Inflammatory macrophage treated with lipopolysaccharide for 1 hour (primary cell): ENCODE results near the gene TCF3.
"Not testable (repeated sequence)": the region's sequence is repeated elsewhere in the genome, so short reads cannot be mapped to it uniquely, and the experiment has no call there.

ENCODE experiments used
- DNase-seq, 2 donors: peaks; one replicate each; pipeline ENCODE4 v3.0.0-alpha.2; 2020 to 2022

Gene TCF3

DNA sequence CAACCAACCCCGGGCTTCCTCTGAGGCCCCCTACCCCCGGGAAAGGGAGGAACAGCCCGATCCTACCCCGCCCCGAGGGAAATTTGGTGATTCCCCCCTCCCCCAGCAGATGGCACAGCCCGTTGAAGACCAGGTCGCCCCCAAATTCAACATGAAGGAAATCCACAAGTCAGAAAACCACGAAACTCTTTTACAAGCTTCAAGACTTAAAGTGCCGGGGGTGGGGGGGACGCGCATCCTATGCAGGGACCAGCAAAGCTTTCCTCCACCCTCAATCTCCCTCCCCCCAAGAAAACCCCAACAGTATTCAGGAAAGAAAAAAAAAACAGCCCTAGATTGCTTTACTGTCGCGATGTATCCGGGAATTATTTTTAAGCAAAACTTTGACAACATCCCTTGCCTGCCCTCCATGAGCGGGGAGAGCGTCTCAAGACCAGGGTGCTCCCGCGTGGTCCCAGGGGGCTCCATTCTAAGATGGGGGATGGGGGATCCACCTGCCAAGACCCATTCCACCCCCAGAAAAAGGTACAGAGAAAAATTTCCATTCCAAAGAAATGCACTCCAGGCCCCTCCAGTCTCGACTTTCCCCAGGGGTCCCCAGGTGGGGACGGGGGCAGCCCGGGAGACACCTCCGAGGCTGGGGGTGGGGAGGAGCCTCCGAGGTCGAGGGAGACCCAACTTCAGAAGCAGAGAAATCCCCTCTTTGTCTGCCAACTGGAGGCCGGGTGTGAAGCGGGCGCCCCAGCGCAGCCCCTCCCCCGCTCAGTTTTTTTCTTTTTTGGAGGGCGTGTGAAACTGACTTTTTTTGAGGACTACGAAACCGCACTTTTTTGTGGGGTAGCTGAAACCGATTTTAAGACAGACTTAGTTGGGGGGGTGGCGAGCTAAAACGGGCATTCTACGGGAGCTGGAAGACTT is 1.5 kb downstream of the TCF3 start:
- peak in 1 of 2 donors; percentile 7 for DNase-seq

DNA sequence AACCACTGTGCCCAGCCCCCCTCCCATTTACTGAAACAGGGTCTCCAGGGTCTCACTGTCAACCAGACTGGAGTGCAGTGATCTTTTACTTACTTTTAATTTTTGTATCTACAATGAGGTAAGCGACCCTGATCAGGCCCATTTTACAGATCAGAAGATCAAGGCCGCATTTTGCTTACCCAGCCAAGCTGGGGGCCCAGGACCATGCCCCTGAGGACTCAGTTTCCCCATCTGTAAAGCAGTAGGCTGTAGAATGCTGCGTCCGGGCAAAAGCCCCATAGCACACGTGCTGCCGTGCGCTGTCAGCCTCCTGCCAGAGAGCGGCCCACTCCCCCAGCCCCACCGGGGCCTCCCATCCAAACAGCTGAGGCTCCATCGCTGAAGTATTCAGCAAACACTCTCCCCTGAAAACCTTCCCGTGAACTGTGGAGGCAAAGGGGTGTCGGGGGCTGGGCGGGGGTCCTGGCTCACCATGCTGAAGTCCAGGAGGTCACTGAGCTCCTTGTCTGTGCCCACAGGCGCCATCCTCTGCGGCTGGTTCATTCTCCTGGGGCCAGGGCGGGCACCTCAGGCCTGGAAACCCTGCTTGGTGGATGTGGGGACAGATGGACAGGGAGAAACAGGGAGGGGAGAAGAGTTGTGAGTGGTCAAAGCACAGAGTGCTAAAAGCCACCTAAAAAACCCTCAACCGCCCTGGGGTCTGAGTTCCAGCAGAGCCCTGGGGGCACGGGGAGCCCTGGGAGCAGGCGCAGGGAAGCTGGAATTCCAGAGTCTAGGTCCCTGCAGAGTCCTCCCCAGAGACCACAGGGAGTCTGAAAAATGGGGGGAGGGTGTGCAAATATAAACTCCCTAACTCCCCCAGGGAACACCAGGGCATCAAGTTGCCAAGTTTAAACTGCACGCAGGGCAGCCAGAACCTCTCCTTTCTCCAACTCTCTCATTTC is 2.4 kb downstream of the TCF3 start:
- DNase-seq = no peak

DNA sequence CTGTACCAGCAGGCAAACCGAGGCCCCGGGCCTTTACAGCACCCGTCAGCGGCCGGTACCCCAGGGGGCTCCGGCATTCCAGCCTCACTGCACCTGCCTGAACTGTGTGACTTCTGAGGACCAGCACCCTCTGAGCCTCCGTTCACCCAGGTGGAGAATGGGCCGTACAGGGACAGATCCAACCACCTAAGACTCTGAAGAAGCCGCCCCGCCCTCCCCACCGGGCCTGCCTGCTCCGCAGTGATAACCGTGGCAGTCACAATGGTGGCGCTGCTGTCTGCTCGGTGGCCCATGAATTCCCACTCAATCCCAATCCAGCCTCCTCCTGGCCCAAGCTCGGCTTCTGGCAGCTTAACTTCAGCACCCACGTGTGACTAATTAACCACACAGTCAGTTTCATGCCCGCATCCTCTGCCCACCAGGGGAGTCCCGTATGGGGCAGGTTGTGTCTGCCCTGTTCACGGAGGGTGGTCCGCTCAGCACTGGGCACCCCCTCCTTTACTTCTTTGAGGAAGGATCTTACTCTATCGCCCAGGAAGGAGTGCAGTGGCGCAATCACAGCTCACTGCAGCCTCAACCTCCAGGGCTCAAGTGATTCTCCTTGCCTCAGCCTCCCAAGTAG is 3.4 kb downstream of the TCF3 start:
- DNase-seq = no peak

DNA sequence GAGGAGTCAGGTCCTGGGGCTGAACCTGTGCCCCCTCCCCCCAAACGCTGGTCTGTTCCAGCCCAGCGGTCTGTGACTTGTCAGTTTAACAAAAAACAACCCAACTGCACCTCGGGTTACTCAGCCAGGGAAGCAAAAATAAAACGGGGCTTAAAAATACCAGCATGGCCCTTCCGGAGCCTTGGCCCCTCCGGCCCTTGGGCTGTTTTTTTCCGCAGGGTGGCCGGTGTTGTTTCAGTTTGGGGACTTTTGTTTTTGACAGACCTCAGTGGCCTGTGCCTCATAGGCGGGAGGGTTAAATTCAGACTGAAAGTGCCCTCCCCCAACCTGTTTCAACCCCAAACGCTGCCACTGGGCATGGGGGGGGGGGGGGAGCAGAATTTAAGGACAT is 4.0 kb downstream of the TCF3 start:
- no peak for DNase-seq

DNA sequence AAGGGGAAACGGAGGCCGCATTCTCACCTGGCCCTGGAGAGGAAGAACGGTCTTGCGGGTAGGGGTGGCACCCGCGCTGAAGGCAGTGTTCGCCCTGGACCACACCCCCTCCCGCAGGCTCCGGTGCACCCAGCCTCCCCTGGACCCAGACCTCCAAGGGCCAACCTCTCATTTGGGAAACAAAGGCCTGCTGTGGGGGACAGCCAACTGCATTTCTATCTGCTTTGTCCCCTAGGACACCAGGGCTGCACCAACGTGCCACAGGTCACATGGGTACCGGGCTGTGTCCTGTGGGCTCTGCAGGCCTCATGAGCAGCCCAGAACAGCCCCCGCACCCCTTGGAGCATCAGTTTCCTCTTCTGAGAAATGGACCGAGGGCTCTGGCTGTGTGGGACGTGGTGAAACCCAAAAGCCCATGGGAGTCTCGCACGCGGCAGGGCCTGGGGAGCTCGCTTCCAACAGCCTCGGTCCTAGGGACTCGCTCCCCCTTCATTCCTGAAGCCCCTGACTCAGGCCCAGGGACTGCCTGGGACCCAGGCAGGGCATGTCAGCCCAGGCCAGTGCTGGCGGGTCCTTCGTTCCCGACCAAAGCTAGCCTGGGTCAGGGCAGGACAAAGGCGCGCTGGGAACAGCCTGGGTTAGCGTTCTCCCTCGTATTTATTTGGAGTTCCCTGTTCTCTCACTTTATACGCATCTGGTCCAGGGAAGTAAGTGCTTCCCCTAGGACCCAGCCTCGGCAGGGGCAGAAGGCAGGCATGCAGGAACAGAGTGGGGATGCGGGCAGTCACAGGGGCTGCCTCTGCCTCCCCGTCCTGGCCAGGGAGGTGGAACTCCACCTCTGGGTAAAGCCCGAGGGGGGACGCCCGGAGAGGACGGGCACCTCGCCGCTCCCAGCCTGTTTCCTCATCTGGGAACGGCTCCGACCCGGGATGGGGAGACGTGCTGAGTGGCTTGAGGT is 4.6 kb downstream of the TCF3 start:
- no peak for DNase-seq

DNA sequence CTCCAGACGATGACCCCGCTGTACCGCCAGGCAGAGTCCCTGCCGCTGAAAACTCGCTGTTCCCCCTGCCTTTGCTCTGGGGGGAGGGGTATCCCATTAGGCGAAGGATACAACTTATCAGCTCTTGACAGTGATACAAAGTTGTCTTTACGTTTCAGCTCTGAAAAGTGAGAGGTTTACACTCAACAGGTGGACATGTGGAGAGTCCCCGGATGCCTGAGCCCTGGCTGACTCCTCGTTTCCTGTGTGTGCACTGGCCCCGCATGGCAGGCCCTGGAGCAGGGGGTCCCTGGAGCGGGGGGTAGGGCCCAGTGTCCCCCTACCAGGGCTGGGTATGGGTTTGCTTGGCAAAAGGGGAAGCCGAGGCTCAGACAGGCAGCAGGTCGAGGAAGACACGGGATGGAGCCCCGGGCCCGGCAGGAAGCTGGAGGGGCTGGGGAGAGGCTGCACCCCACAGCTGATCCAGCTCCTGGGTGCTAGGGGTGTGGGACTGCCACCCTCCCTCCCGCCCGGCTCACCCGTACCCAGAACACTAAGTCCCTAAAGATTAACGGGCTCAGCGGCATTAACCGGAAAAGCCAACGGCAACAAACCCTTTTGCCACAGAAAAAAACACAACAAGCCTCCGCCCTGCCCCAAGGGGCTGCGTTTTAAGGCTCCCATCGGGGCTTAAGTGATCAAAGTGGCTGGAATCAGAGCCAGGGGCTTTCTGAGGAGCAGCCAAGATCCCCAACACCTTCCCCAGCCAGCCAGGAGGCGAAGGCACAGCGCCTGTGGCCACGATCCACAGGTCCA is 5.6 kb downstream of the TCF3 start:
- no peak for DNase-seq

DNA sequence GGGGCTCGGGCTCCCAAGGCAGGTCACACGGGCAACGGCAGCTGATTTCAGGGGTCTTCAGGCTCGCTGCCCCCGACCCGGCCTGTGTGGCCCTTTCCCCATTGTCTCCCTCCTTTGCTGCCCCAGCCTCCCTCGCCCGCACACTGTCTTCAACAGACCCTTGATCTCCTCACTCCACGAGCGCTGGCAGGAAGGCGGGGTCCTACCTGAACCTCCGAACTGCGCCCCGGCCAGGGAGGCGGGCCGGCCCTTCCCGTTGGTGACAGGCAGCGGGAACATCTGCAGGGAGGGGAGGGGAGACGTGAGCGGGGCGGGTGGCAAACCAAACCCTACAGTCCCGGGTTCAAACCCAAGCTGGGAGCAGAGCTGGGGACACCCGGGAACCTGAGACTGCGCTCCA is 6.3 kb downstream of the TCF3 start:
- DNase-seq = no peak

DNA sequence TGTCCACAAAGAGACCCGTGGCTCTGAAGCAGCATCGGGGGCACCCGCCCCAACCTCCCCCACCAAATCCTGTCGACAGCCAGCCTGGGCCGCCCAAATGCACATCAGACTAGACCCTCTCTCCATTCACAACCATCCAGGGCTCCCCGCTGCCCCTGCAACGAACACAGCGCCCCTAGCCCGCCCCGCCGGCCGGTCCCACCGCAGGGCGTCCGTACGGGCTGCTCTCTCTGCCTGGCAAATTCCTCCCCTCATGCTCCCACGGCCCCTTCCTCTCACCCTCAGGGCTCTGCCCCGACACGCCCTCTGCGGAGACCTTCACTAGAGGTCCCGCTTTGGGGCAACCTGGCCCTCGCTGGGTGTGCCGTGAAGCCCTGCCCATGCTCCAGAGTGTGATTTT is 7.1 kb downstream of the TCF3 start:
- no peak for DNase-seq

DNA sequence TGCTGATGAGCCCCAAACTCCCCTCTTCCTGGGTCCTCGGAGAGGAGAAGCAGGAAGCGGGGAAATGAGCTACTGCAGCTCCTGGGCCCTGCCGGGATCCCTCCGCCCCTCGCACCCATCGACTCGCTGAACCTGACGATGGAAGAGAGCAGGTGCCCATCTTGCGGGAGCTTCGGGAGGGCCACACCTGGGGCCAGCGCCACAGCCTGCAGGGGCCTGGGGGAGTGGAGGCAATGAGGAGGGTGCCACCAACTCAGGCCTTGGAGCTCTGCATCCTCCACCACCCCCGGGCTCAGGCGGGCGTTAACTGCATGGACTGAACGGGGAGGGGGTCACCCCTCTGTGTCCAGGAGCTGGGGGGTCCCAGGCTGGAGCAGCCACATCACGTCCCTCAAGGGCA is 8.3 kb downstream of the TCF3 start:
- no peak for DNase-seq

DNA sequence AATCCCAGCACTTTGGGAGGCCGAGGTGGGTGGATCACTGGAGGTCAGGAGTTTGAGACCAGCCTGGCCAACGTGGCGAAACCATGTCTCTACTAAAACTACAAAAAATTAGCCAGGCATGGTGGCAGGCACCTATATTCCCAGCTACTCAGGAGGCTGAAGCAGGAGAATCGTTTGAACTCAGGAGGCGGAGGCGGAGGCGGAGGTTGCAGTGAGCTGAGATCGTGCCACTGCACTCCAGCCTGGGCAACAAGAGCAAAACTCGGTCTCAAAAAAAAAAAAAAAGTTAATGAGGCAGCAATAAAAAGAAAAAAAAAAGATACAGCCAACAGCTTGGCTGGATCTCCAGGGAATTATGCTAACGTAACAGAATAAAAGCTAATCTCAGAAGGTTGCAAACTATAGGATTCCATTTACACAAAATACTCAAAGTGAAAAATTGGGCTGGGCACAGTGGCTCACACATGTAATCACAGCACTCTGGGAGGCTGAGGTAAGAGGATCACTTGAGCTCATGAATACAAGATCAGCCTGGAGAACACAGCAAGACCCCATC is 11.4 kb downstream of the TCF3 start:
- not testable (repeated sequence) for DNase-seq

DNA sequence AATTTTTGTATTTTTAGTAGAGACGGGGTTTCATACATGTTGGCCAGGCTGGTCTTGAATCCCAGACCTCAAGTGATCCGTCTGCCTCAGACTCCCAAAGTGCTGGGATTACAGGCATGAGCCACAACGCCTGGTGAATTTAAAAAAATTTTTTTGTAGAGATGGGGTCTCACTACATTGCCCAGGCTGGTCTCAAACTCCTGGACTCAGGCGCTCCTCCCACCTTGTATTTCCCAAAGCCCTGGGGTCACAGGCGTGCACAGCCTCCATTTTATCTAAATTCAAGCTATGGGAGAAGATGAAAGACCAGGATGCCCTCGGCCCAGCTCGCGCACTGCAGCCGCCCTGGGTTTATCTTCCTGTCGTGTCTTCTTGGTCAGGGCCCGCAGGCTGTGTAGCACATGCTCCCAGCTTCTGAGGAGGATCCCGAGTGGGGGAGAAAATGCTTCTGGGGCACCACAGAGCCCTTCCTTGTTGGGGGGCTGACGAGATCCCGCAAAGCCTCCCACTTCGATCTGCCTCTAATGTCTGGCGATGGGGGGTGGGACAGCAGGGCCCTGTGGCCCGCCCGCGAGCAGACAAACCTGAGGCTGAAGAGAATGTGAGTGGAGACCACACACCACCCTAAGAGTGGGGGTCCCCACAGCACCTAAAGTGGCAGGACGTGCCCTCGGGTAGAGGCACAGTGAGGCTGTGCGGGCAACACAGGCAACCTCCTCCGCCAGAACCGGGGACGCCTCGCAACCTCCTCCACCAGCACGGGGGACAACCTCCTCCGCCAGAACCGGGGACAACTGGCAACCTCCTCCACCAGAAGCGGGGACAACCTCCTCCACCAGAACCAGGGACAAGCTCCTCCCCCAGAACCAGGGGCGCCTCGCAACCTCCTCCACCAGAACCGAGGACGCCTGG is 15.8 kb downstream of the TCF3 start:
- DNase-seq = no peak

DNA sequence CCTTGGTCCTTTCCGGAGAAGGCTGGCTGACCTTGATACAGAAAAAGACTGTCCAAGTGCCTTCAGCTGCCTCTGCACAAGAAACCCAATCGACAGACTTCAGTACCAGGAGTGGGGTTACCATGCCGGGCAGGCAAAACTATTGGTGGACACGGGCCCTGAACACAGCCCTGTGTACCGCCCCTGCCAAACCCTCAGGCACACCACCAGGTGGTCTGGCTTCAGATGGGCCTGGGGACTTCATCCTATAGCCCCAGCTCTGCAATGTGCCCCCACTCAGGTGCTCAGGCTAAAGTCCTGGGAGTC is 17.5 kb downstream of the TCF3 start:
- DNase-seq = no peak

DNA sequence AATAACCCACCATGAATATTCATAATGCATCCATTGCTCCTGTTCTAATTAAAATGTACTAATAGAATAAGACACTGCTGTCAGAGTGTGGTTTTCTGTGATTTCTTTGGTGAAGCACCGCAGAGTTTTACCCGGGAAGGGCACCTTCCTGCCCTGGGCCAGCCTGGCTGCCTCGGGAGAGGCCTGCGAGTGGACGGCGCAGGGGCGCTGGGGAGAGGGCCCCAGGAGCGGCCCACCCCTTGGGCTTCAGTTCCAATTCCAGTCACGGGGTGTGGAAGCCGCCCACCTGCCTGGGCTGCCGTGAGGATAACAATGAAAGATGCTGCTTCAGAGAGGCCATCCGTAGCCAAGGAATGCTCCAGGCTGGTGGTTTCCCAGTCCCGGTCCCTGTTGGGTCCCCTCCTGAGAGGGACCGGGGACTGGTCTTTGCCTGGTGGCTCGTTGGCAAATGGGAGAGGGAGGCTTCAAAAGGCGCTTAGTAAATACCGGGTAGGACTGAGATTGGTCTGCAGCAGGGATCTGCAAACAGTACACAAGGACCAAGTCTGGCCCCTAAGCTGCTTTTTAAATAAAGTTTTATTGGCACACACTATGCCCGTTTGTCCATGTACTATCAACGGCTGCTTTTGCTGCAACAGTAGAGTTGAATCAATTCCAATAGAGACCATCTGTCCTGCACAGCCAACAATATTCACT is 18.0 kb downstream of the TCF3 start:
- no peak for DNase-seq

DNA sequence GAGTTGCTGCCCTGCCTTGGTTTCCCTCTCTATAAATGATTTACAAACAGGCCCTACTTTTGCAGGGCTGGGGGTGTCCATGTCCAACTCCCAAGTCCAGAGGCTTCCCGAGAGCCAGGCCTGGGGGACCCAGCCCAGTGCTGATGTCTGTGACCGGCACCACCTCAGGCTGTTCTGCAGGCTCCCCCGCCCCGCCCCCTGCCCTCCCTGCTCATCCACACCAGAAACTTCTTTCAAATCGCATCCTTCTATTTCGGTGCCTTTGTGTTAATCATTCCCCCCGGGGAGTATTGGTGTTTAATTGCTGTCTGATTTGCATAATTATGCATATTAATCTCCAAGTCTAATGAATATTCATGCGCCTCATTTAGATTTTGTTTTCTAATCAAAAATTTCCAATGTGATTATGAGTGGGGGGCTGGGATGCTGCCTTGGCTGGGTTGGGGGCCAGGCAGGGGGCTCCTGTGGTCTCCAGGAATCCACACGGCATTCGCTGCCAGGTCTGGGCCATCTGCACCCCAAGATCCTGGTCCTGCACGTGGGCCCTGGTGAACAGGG is 19.1 kb downstream of the TCF3 start:
- DNase-seq = no peak

DNA sequence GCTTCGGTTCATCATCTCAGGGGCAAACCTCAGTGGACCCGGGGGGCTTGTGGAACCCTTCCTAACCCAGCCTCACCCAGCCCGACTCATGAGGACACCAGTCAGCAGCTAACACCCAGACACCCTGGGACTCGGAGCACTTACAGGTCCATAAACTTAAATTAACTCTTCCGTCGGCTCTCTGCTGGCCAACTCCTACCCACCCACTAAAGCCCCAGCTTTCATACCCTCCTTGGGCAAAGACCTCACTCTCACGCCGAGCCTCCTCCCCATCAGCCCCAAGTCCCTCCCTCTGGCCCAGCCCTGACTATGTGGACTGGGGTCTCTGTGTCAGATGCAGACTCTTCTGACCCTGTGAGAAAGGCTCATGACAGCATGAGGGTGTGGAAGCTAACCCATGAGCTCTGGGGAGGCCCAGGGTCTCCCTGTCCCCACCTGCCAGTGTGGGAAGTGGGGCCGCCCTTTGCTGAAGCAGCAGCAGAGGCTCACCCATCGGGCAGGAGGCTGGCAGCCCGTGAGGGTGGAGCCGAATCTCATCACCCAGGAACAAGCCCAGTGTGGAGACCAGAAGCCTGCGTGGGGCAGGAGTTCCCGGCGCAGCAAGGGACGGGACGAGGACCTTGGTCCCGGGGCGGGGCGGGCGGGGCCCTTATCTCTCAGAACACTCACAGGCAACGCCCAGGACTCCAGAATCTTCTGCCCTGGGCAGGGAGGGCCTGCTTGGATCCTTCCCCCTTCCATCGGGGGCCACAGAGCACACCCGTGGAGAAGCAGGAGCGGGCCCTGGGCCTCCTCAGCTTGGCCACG is 19.8 kb downstream of the TCF3 start:
- no peak for DNase-seq

DNA sequence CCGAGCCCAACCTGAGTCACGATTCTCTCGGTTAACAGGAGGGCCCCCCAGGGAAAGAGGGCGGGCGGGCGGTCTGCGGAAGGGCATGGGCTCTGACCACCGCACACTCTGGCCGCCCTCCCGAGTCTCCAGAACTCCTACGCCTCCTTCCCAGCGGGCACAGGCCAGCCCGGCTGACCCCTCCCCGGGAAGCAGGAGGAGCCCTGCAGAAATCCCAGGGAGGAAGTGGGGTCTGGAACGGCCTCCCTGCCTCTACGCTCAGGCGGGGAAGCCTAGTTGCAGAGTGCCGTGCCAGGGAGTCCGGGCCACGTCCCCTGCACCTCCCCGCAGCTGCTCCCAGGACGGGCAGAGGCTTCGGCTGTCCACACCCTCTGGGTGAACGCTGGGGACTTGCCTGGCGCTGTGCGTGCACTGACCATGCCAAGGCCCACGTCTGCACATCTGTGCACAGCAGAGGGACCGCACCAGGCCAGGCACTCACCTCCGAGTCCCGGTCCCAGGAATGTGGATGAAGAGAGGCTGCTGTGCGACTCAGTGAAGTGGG is 20.8 kb downstream of the TCF3 start:
- DNase-seq = no peak

DNA sequence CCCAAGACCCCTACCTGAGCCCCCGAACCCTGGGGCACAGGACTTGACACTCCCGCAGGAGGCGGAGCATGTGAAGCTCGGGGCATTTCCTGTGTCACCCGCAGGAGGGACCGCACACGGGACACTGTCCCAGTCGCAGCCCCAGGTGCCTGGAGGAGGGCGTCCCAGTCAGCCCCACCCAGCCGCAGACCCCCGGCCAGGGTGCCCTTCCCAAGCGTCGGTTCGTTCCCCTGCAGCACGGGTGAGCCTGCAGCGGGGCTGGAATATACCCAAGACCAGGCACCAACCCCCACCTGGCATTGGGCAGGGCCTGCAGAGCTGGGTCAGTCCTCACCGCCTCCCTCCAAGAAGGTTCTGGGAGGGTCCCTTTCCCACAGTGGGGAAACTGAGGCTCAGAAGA is 21.6 kb downstream of the TCF3 start:
- DNase-seq = no peak

DNA sequence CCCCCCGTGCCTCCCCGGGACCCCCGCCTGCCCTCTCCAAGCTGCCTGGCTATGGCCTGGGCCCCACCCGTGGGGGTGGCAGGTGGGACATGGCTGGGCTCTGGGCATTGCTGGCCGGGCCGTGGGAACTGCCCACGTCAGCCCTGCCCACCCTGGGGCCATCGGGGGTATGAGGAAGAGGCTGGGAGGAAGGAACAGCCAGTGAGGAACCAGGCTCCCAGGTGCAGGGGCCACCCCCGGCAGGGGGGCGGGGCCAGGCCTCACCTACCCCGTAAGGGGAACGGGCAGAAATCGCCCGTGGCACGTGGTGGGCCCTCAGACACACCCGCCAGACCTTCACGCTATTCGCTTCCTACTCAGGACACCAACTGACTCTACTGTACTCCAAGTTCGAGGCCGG is 22.4 kb downstream of the TCF3 start:
- no peak for DNase-seq
